Measurements from ENCODE around the gene ERAS.
"Not testable (repeated sequence)": the region's sequence is repeated elsewhere in the genome, so short reads cannot be mapped to it uniquely, and the experiment has no call there.

The ERAS gene

GRCh38 chrX:48848847-48849246 lies 22.5 kb downstream of the ERAS start:
- H3K9me3 ChIP-seq (ENCODE audit: insufficient read depth, low read depth, low read length) = no peaks in the 10 kb centered on the region
- no peak overlapping the region for H2AFZ ChIP-seq (ENCODE audit: low read length)
- no peaks in the 10 kb centered on the region for H3K36me3 ChIP-seq (ENCODE audit: insufficient read depth, low read length)
- H3K9me2 ChIP-seq (replicated peaks; ENCODE audit: low read depth, low read length) = no peaks in the 10 kb centered on the region
- no peaks in the 10 kb centered on the region for H3F3A ChIP-seq (ENCODE audit: low read depth)
- H3K4me1 ChIP-seq (ENCODE audit: insufficient read depth, low read length, poor library complexity, severe bottlenecking) = no peaks in the 10 kb centered on the region
- TF ChIP-seq EZH2phosphoT487 (IDR thresholded peaks at IDR 0.05; ENCODE audit: borderline replicate concordance) (no peak), CTCF (conservative IDR thresholded peaks at IDR 0.05; ENCODE audit: low read length) (no peak)
- H3K79me2 ChIP-seq (ENCODE audit: insufficient read depth, low read length) = no peaks in the 10 kb centered on the region
- no peak overlapping the region for H3K9ac ChIP-seq (ENCODE audit: low read depth, low read length, poor library complexity, severe bottlenecking)
- H3K4me2 ChIP-seq (ENCODE audit: low read depth, low read length, poor library complexity, severe bottlenecking) = no peak overlapping the region
- no peak overlapping the region for H3K4me3 ChIP-seq (ENCODE audit: low read length, poor library complexity, severe bottlenecking)
- no peaks in the 10 kb centered on the region for H3K27me3 ChIP-seq (ENCODE audit: insufficient read depth, low read length, poor library complexity, severe bottlenecking)
- H4K20me1 ChIP-seq (ENCODE audit: insufficient read depth, low read length, poor library complexity, severe bottlenecking) = no peaks in the 10 kb centered on the region

- H3K9ac ChIP-seq (ENCODE audit: low read depth, low read length, poor library complexity, severe bottlenecking) = no peak overlapping the region
- no peaks in the 10 kb centered on the region for H3K79me2 ChIP-seq (ENCODE audit: insufficient read depth, low read length)
- no peaks in the 10 kb centered on the region for H3K4me1 ChIP-seq (ENCODE audit: insufficient read depth, low read length, poor library complexity, severe bottlenecking)
- H2AFZ ChIP-seq (ENCODE audit: low read length) = no peak overlapping the region
- no peak for TF ChIP-seq CTCF (conservative IDR thresholded peaks at IDR 0.05; ENCODE audit: low read length)
- TF ChIP-seq EZH2phosphoT487 (IDR thresholded peaks at IDR 0.05; ENCODE audit: borderline replicate concordance) = no peak
- no peaks in the 10 kb centered on the region for H3K9me2 ChIP-seq (replicated peaks; ENCODE audit: low read depth, low read length)
- H3K4me2 ChIP-seq (ENCODE audit: low read depth, low read length, poor library complexity, severe bottlenecking) = no peak overlapping the region
- H3K4me3 ChIP-seq (ENCODE audit: low read length, poor library complexity, severe bottlenecking) = no peak overlapping the region
- H3K9me3 ChIP-seq (ENCODE audit: insufficient read depth, low read depth, low read length) = no peaks in the 10 kb centered on the region
- H4K20me1 ChIP-seq (ENCODE audit: insufficient read depth, low read length, poor library complexity, severe bottlenecking) = no peaks in the 10 kb centered on the region
- H3K27me3 ChIP-seq (ENCODE audit: insufficient read depth, low read length, poor library complexity, severe bottlenecking) = no peaks in the 10 kb centered on the region
- H3F3A ChIP-seq (ENCODE audit: low read depth) = no peaks in the 10 kb centered on the region
- no peaks in the 10 kb centered on the region for H3K36me3 ChIP-seq (ENCODE audit: insufficient read depth, low read length)
These were observed 26.5 kb downstream of the ERAS start for GRCh38 chrX:48852857-48853256.

GRCh38 chrX:48853494-48853893 lies 27.2 kb downstream of the ERAS start:
- H3F3A ChIP-seq (ENCODE audit: low read depth); H3K4me2 ChIP-seq (ENCODE audit: low read depth, low read length, poor library complexity, severe bottlenecking); H4K20me1 ChIP-seq (ENCODE audit: insufficient read depth, low read length, poor library complexity, severe bottlenecking); H3K36me3 ChIP-seq (ENCODE audit: insufficient read depth, low read length); H3K4me1 ChIP-seq (ENCODE audit: insufficient read depth, low read length, poor library complexity, severe bottlenecking); H3K27me3 ChIP-seq (ENCODE audit: insufficient read depth, low read length, poor library complexity, severe bottlenecking); H2AFZ ChIP-seq (ENCODE audit: low read length); H3K9ac ChIP-seq (ENCODE audit: low read depth, low read length, poor library complexity, severe bottlenecking); H3K79me2 ChIP-seq (ENCODE audit: insufficient read depth, low read length); H3K9me2 ChIP-seq (replicated peaks; ENCODE audit: low read depth, low read length); H3K9me3 ChIP-seq (ENCODE audit: insufficient read depth, low read depth, low read length); H3K4me3 ChIP-seq (ENCODE audit: low read length, poor library complexity, severe bottlenecking): not testable (repeated sequence)

- not testable (repeated sequence) for H4K20me1 ChIP-seq (ENCODE audit: insufficient read depth, low read length, poor library complexity, severe bottlenecking); H3F3A ChIP-seq (ENCODE audit: low read depth); H2AFZ ChIP-seq (ENCODE audit: low read length); H3K79me2 ChIP-seq (ENCODE audit: insufficient read depth, low read length); H3K4me1 ChIP-seq (ENCODE audit: insufficient read depth, low read length, poor library complexity, severe bottlenecking); H3K4me2 ChIP-seq (ENCODE audit: low read depth, low read length, poor library complexity, severe bottlenecking); H3K27me3 ChIP-seq (ENCODE audit: insufficient read depth, low read length, poor library complexity, severe bottlenecking); H3K9ac ChIP-seq (ENCODE audit: low read depth, low read length, poor library complexity, severe bottlenecking); H3K9me2 ChIP-seq (replicated peaks; ENCODE audit: low read depth, low read length); H3K36me3 ChIP-seq (ENCODE audit: insufficient read depth, low read length); H3K9me3 ChIP-seq (ENCODE audit: insufficient read depth, low read depth, low read length); H3K4me3 ChIP-seq (ENCODE audit: low read length, poor library complexity, severe bottlenecking)
These were observed 27.9 kb downstream of the ERAS start for GRCh38 chrX:48854121-48854804.

Measured in Loucy (cell line).